Natural killer cell treated with Interleukin-12 subunit alpha and Interleukin-12 subunit beta and Interleukin-15 and Interleukin-18, amount 100 ng/mL, for 72 hours (primary cell): ENCODE data around the gene MYO1H. TPM values are rescaled to one million over a fixed set of nuclear protein-coding genes. Genes with fewer than 3 reads are reported as not detected.

Experiments
- ATAC-seq, 2 donors: fragments of 150-1000 bp; cut with Tn5 transposase in 1 of 2; sonication (Bioruptor Pico), chemical (Tn5 transposase) in 1 of 2; 2 replicates each; pipeline ENCODE4 v1.10.0; 2021
- DNase-seq: peaks from one replicate; pipeline ENCODE4 v3.0.0; 2022; ENCODE audit warnings: low spot score
- H3K27ac Mint-ChIP-seq, 2 donors: 1 replicate in 1 of 2; 2 replicates in 1 of 2; pipeline ENCODE4 v1.8.0; 2022; ENCODE audit warnings: mixed read lengths in 2 of 2, mild to moderate bottlenecking in 1 of 2, moderate library complexity in 1 of 2
- H3K27me3 Mint-ChIP-seq, 2 donors: 1 replicate in 1 of 2; 2 replicates in 1 of 2; pipeline ENCODE4 v1.8.0; 2022; ENCODE audit warnings: mixed read lengths in 2 of 2
- H3K36me3 Mint-ChIP-seq: one replicate; pipeline ENCODE4 v1.8.0; 2022; ENCODE audit warnings: mixed read lengths
- H3K4me1 Mint-ChIP-seq, 2 donors: 1 replicate in 1 of 2; 2 replicates in 1 of 2; pipeline ENCODE4 v1.8.0; 2022; ENCODE audit warnings: low read depth in 2 of 2, mixed read lengths in 2 of 2, mild to moderate bottlenecking in 1 of 2
- H3K4me3 Mint-ChIP-seq: one replicate; pipeline ENCODE4 v1.8.0; 2022; ENCODE audit warnings: mixed read lengths
- H3K9me3 Mint-ChIP-seq: 2 replicates; pipeline ENCODE4 v1.8.0; 2022; ENCODE audit warnings: mixed read lengths
- total RNA-seq, 2 donors: library from RNA; stranded (reverse); gene quantifications; one replicate each; pipeline ENCODE4 v1.2.3, GENCODE V29; 2022

Gene MYO1H
- total RNA-seq, 2 donors from 2014 or later, result not detected

DNA sequence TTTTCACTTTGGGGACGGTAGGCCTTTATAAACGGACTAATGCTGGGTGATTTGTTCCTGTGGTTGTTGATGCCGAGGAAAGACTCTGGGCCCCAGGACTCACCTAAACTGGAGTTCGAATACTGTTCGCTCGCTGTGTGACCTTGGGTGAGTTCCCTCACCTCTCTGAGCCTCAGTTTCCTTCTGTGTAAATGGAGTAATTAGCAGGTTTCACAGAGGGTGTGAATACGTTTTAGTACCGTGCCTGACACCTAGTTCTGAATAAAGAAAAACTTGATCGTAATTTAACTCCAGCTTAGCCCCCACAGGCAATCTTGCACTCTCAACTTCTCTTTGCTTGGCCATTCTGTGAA, 130.2 kb downstream of the MYO1H start:
- Mint-ChIP-seq H3K27ac (peak overlapping the region; percentile 99), H3K9me3 (no peaks in the 10 kb centered on the region), H3K4me1 (peaks cover 37 to 41% of the 10 kb centered on the region in 2 donors), H3K27me3 (no peaks in the 10 kb centered on the region), H3K4me3 (peak overlapping the region; percentile 98), H3K36me3 (no peaks in the 10 kb centered on the region)
- DNase-seq (no peak), ATAC-seq (no peak)

DNA sequence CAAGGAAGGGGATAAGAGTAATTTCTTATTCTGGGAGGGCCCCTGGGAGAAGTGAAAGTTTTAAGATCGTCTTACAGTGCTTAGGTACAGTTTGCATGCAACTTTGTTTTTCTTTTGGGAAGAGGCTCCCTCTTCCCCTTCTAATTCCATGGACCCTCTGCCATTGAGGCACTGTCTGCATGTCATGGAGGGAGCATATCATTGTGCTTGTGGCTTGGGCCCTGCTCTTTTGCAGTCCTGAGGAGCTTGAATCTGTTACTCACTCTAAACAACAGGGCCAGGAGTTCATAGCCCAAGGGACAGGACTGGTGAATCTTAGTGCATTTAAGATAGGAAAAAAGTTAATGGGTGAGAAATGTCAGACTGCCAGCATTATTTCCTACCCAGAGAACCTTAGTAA, 132.1 kb downstream of the MYO1H start:
- H3K27ac Mint-ChIP-seq, result no peak overlapping the region
- no peak overlapping the region for H3K4me3 Mint-ChIP-seq
- peaks cover 31 to 35% of the 10 kb centered on the region in 2 donors for H3K4me1 Mint-ChIP-seq
- ATAC-seq, result no peak
- no peak for DNase-seq
- no peaks in the 10 kb centered on the region for H3K9me3 Mint-ChIP-seq
- H3K36me3 Mint-ChIP-seq, result no peaks in the 10 kb centered on the region
- H3K27me3 Mint-ChIP-seq, result no peaks in the 10 kb centered on the region

GRCh38 chr12:109480356-109480755, 132.7 kb downstream of the MYO1H start:
- H3K4me1 Mint-ChIP-seq, result peaks cover 29 to 33% of the 10 kb centered on the region in 2 donors
- ATAC-seq, result no peak
- H3K27ac Mint-ChIP-seq, result no peak overlapping the region
- no peak overlapping the region for H3K4me3 Mint-ChIP-seq
- no peak for DNase-seq
- H3K9me3 Mint-ChIP-seq, result no peaks in the 10 kb centered on the region
- peaks cover 5% of the 10 kb centered on the region for H3K36me3 Mint-ChIP-seq
- H3K27me3 Mint-ChIP-seq, result no peaks in the 10 kb centered on the region

GRCh38 chr12:109481863-109482262, 134.2 kb downstream of the MYO1H start:
- Mint-ChIP-seq H3K4me1 (peaks cover 17 to 20% of the 10 kb centered on the region in 2 donors), H3K27ac (no peak overlapping the region), H3K4me3 (no peak overlapping the region), H3K9me3 (no peaks in the 10 kb centered on the region), H3K36me3 (peaks cover 5% of the 10 kb centered on the region), H3K27me3 (no peaks in the 10 kb centered on the region)
- no peak for DNase-seq
- no peak for ATAC-seq

DNA sequence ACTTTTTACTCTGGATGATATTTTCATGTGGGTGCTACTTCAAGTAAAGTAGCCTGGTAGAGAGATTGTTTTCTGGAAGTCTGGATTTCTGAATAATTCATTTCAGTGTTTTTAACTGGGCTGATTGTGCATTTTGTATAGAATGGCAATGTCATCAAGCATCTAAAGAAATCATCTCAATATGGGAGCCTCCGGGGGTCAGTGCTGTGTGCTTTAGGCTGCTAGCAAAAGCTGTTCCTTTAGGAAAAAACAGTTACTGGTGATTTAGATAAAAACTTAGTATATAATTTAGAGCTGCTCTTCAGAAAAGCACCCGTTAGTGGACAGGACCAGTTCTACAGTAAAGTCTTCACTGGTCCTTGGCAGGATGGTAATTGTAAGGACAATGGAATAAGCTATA, 134.8 kb downstream of the MYO1H start:
- Mint-ChIP-seq H3K36me3 (peaks cover 5% of the 10 kb centered on the region), H3K27me3 (no peaks in the 10 kb centered on the region), H3K27ac (no peak overlapping the region)

DNA sequence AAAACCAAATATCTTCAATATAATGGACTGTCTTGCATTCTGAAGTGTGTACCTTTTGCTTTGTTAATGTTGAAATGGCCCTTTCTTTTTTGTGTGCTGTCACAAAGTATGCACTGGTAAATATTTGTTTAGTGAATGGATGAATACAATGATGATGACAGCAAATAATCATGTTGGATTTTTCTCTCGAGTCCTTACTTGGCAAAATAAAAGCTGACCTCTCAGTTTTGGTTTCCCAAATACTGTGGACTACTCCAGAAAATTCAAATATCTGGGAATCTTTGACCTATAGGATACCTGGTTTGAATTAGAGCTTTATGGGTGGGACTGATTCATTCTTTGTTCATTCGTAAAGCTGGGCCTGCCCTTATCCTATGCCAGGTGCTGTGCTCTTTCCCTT, 135.2 kb downstream of the MYO1H start:
- no peak for DNase-seq
- H3K4me1 Mint-ChIP-seq, result peaks cover 12 to 16% of the 10 kb centered on the region in 2 donors
- peaks cover 5% of the 10 kb centered on the region for H3K36me3 Mint-ChIP-seq
- H3K27ac Mint-ChIP-seq, result no peak overlapping the region
- no peak overlapping the region for H3K4me3 Mint-ChIP-seq
- no peak for ATAC-seq
- H3K27me3 Mint-ChIP-seq, result no peaks in the 10 kb centered on the region
- H3K9me3 Mint-ChIP-seq, result no peaks in the 10 kb centered on the region

More for the DNA sequence above, 134.8 kb downstream of the MYO1H start:
- no peak for DNase-seq
- peaks cover 12 to 16% of the 10 kb centered on the region in 2 donors for H3K4me1 Mint-ChIP-seq
- no peaks in the 10 kb centered on the region for H3K9me3 Mint-ChIP-seq
- ATAC-seq, result no peak
- H3K4me3 Mint-ChIP-seq, result no peak overlapping the region

DNA sequence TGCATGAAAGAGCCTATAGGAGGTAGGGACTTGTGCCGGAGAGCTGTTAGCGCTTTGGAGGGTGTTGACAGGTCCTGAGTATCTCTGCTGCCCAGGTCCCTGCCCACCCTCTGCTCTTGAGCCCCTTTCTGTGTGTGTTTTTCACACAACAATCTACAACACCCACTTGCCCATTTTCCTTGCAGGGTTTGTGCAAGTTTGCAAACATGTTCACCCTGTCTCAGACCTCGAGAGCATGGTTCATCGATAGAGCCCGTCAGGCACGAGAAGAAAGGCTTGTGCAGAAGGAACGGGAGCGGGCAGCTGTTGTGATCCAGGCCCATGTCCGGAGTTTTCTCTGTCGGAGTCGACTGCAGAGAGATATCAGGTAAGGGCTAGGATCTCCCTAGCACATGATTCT, 135.6 kb downstream of the MYO1H start:
- DNase-seq (no peak), ATAC-seq (no peak)
- Mint-ChIP-seq H3K4me1 (peaks cover 10 to 11% of the 10 kb centered on the region in 2 donors), H3K36me3 (peaks cover 5% of the 10 kb centered on the region), H3K27ac (no peak overlapping the region), H3K4me3 (no peak overlapping the region), H3K27me3 (no peaks in the 10 kb centered on the region), H3K9me3 (no peaks in the 10 kb centered on the region)

- peaks cover 18% of the 10 kb centered on the region for H3K36me3 Mint-ChIP-seq
- H3K27me3 Mint-ChIP-seq, result no peaks in the 10 kb centered on the region
- DNase-seq, result no peak
- no peaks in the 10 kb centered on the region for H3K9me3 Mint-ChIP-seq
- no peak for ATAC-seq
- no peak overlapping the region for H3K27ac Mint-ChIP-seq
- no peaks in the 10 kb centered on the region for H3K4me1 Mint-ChIP-seq
- no peak overlapping the region for H3K4me3 Mint-ChIP-seq
Measured at GRCh38 chr12:109485201-109485600, 137.5 kb downstream of the MYO1H start.

DNA sequence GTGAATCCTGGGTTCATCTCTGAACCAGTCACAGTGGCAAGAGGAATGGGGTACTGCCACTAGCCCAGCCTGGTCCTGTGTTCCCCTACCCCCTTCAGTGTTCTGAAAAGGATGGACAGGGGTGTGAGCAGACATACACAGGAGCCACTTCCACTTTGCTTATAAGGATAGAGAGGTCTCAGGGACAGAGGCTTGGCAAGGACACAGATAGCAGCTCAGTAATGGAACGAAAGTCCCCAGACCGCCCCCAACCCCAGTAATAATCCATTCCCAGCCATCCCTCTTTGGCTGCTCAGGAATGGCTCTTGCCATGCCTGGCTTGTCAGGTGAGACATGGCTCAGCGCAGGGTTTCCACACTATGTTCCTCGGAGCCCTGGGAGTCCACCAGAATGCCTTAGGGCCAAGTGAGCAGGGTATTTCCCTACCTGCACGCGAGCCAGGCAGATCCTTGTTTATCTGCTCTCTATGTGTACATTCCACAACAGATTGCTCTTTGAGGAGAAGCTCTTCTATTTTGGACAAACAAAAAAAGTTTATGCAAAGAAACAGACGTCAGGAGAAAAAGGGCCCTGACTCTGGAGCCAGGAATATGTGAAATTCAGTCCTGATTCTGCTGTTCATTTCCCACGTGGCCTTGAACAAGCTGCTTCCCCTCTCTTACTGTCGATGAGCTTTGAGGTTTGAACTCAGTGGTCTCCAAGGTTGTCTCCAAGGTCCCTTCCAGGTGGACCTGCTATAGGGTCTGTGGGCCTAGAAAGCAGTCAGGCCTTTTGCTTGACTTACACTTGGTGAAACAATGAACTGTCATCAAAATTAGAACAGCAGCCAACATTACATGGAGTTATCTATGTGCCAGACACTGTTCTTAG, 139.7 kb downstream of the MYO1H start:
- H3K9me3 Mint-ChIP-seq, result no peaks in the 10 kb centered on the region
- H3K4me3 Mint-ChIP-seq, result no peak overlapping the region
- DNase-seq, result no peak
- H3K36me3 Mint-ChIP-seq, result peaks cover 26% of the 10 kb centered on the region
- no peaks in the 10 kb centered on the region for H3K4me1 Mint-ChIP-seq
- H3K27me3 Mint-ChIP-seq, result no peaks in the 10 kb centered on the region
- ATAC-seq, result no peak
- no peak overlapping the region for H3K27ac Mint-ChIP-seq

GRCh38 chr12:109488051-109488665, 140.5 kb downstream of the MYO1H start:
- Mint-ChIP-seq H3K27me3 (no peaks in the 10 kb centered on the region), H3K4me3 (no peak overlapping the region), H3K36me3 (peaks cover 26% of the 10 kb centered on the region), H3K4me1 (no peaks in the 10 kb centered on the region), H3K27ac (no peak overlapping the region), H3K9me3 (no peaks in the 10 kb centered on the region)
- no peak for DNase-seq
- no peak for ATAC-seq

GRCh38 chr12:109489016-109489954, 141.6 kb downstream of the MYO1H start:
- Mint-ChIP-seq H3K36me3 (peaks cover 26% of the 10 kb centered on the region), H3K4me1 (peaks cover 2% of the 10 kb centered on the region in 2 donors), H3K9me3 (no peaks in the 10 kb centered on the region), H3K27ac (no peak overlapping the region), H3K4me3 (no peak overlapping the region), H3K27me3 (no peaks in the 10 kb centered on the region)
- ATAC-seq, result no peak
- no peak for DNase-seq

GRCh38 chr12:109489955-109490565, 142.4 kb downstream of the MYO1H start:
- no peak overlapping the region for H3K27ac Mint-ChIP-seq
- peaks cover 23% of the 10 kb centered on the region for H3K36me3 Mint-ChIP-seq
- ATAC-seq (no peak), DNase-seq (no peak)
- H3K9me3 Mint-ChIP-seq, result no peaks in the 10 kb centered on the region
- H3K4me1 Mint-ChIP-seq, result peaks cover 9 to 10% of the 10 kb centered on the region in 2 donors
- H3K4me3 Mint-ChIP-seq, result no peak overlapping the region
- H3K27me3 Mint-ChIP-seq, result no peaks in the 10 kb centered on the region

GRCh38 chr12:109491671-109492070, 144.0 kb downstream of the MYO1H start:
- Mint-ChIP-seq H3K36me3 (peaks cover 20% of the 10 kb centered on the region), H3K4me1 (peaks cover 20 to 24% of the 10 kb centered on the region in 2 donors), H3K9me3 (no peaks in the 10 kb centered on the region), H3K27me3 (no peaks in the 10 kb centered on the region), H3K4me3 (no peak overlapping the region), H3K27ac (no peak overlapping the region)
- ATAC-seq (no peak), DNase-seq (no peak)
